Measurements from ENCODE around the gene HOXC9. TPM values are rescaled to one million over a fixed set of nuclear protein-coding genes. Genes with fewer than 3 reads are reported as not detected.

The HOXC9 gene
- total and polyA plus RNA-seq, 2 of the 4 experiments (the other 2 are of a cell fraction): 0.26 TPM; not detected in 1

- no peak for TF ChIP-seq SMC3 (IDR thresholded peaks at IDR 0.05; ENCODE audit: low read depth, low read length)
Measured at GRCh38 chr12:53995378-53996239, 4.4 kb upstream of the HOXC9 start (continued).

GRCh38 chr12:53996240-53997203 is 3.4 kb upstream of the HOXC9 start:
- no peak overlapping the region for H3K9ac ChIP-seq (ENCODE audit: low read depth, low read length)
- intact Hi-C loops (cut with micrococcal nuclease): no loop called here
- 51% methylated on average over 4 of the region's 29 CpGs; no CpG with 5 or more reads in 1 of the 2 experiments for WGBS, 2 experiments (ENCODE audit: extremely low coverage in 2 of 2, insufficient read length in 1 of 2)
- H2BK20ac ChIP-seq (ENCODE audit: low read depth, low read length): no peak overlapping the region
- H3K27ac ChIP-seq (ENCODE audit: insufficient read depth, low read length): no peak overlapping the region
- H3K9me1 ChIP-seq (ENCODE audit: insufficient read depth, low read length): no peaks in the 10 kb centered on the region
- H3K23ac ChIP-seq (ENCODE audit: low read depth, low read length): no peak overlapping the region
- H2BK15ac ChIP-seq (ENCODE audit: low read depth, low read length): no peak overlapping the region
- no peak overlapping the region for H3K14ac ChIP-seq (replicated peaks; ENCODE audit: low read depth, low read length)
- no TSS peak for BruUV-seq (replicated peaks)
- in situ Hi-C loops (cut with MboI; ENCODE audit: low sequenced_read_pairs): loop anchor here (10.0 kb wide), 2 partner anchors 232 to 378 kb away; no protein-coding TSS in a partner anchor
- dilution Hi-C loops (cut with HindIII; ENCODE audit: low sequenced_read_pairs, unreplicated experiment): no loop called here
- POLR2A ChIA-PET (ENCODE audit: unreplicated experiment): no interaction called here
- TF ChIP-seq SMC3 (IDR thresholded peaks at IDR 0.05; ENCODE audit: low read depth, low read length) (no peak), RAD21 (IDR thresholded peaks at IDR 0.05; ENCODE audit: low read length) (no peak), BHLHE40 (IDR thresholded peaks at IDR 0.05; ENCODE audit: low read depth, low read length) (no peak), CEBPB (IDR thresholded peaks at IDR 0.05; ENCODE audit: low read depth, low read length) (no peak), CTCF (conservative IDR thresholded peaks at IDR 0.05; ENCODE audit: low read depth, low read length) (no peak)
- H3K18ac ChIP-seq (ENCODE audit: low read depth, low read length): no peak overlapping the region
- H4K8ac ChIP-seq (ENCODE audit: low read depth in 2 of 2, low read length in 2 of 2): no peak overlapping the region
- H3K4me2 ChIP-seq (ENCODE audit: low read depth, low read length): no peak overlapping the region; the same call in 1 of the 2 replicates
- no peak overlapping the region for H4K91ac ChIP-seq (ENCODE audit: insufficient read depth, low read depth, low read length)
- CTCF ChIA-PET: no interaction called here
- peaks cover 2% of the 10 kb centered on the region; the same call in 1 of the 2 replicates for H3K4me1 ChIP-seq (ENCODE audit: control insufficient read depth, insufficient read depth, low read length)
- H4K5ac ChIP-seq (ENCODE audit: low read depth, low read length): no peak overlapping the region
- no peak overlapping the region for H3K56ac ChIP-seq (ENCODE audit: extremely low read depth, insufficient read depth, low read length)
- H3K79me1 ChIP-seq (ENCODE audit: low read depth in 1 of 2, low read length in 2 of 2): no peaks in the 10 kb centered on the region
- no peak overlapping the region for H3K4me3 ChIP-seq (ENCODE audit: insufficient read depth, low read depth, low read length)
- no peaks in the 10 kb centered on the region for H4K20me1 ChIP-seq (ENCODE audit: insufficient read depth, low read length)
- no peaks in the 10 kb centered on the region for H3K36me3 ChIP-seq (ENCODE audit: control insufficient read depth, insufficient read depth, low read length)
- no peak overlapping the region for H3K4ac ChIP-seq (ENCODE audit: low read depth, low read length)
- no peak overlapping the region for H2BK5ac ChIP-seq (ENCODE audit: low read depth, low read length, poor library complexity, severe bottlenecking)
- no peak for ATAC-seq (ENCODE audit: low read depth)
- no peak overlapping the region for H2AFZ ChIP-seq (replicated peaks; ENCODE audit: low read length, poor library complexity)
- peaks cover 98% of the 10 kb centered on the region for H3K27me3 ChIP-seq (ENCODE audit: control insufficient read depth, insufficient read depth, low read length)
- no peak for DNase-seq
- no peak overlapping the region for H2AK5ac ChIP-seq (ENCODE audit: low read depth, low read length)
- H2BK120ac ChIP-seq (ENCODE audit: low read depth, low read length): no peak overlapping the region
- H3K9me3 ChIP-seq (ENCODE audit: control insufficient read depth, insufficient read depth, low read length): peaks cover 19% of the 10 kb centered on the region
- H2AK9ac ChIP-seq (replicated peaks; ENCODE audit: low read depth, low read length, poor library complexity): no peak overlapping the region
